GM21529 (cell line): ENCODE results near the gene CCDC93.
"Not testable (repeated sequence)": the region's sequence is repeated elsewhere in the genome, so short reads cannot be mapped to it uniquely, and the experiment has no call there.

Experiments
- ATAC-seq: cut with Tn5 transposase; IDR thresholded peaks from one replicate; pipeline ENCODE4 v1.9.1; 2021; ENCODE audit not compliant: unreplicated experiment

Gene CCDC93

DNA sequence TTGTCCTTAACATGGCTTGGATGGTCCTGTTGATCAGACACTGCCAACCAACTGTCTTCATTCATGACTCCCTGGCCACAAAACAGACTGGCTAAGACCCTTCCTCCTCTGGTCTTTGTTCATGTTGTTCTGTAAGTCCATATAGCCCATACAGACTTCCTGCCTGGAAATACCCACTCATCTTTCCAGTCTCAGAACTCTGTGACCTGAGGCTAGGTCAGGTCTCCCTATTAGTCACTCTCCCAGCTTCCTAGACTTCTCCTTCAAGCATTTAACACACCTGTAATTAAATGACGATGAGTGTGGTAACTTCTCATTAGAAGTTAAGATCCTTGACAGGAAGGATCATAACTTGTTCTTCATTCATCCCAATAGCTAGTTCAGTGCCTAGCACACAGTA lies 56.3 kb downstream of the CCDC93 start:
- no peak for ATAC-seq

- ATAC-seq: no peak
Observed at GRCh38 chr2:117956036-117956796, 57.7 kb downstream of the CCDC93 start.

DNA sequence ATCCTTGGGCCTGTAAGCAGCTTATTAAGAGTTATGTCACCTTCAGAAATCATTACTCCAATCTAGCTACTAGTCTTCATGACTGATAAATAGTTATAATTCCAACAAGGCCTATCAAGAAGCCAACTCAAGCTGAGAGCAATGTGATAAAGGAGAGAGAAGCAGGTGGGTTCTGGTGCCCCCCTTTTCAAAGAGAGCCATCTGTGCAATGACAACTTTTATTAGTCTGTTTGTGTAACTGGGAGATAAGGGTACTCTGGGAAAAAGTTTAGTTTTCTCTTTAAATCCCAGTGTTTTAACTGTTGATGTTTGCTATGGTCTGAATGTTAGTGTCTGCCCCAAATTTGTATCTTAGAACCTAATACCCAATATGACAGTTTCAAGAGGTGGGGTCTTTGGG lies 60.6 kb downstream of the CCDC93 start:
- no peak for ATAC-seq

DNA sequence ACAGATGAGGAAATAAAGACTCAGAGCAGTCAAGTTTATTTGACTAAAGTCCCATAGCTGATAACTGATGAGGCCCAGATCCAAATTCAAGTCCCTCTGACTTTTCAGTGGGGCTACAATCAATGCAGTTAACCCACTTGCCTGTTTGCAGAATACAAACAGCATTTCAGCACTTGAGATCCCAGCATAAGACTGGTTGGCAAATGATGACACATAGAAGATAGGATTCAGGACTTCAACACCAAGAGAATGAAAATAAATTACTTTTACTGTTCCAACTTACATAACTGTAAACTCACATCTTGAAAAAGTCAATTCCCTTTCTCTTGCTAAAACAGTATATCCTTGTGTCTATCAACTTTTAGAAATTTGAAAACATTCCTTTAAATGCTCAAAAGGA lies 61.2 kb downstream of the CCDC93 start:
- no peak for ATAC-seq

DNA sequence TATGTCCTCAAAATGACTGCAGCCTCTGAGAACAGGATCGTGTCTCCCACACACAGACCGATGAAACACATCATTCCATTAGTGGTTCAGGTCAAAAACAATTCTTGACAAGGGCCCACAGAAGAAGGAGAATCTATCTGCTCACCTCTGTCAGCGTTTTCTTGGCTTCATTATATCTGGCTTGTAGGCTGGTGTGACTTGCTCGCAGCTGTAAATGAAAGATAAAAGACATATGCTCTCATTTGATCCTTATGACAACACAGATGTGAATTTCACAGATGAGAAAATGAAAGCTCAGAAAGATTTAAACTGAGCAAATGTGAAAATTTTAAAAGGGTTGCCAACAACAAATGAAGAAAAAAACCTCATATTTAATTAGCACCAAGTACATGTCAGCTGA lies 61.6 kb downstream of the CCDC93 start:
- ATAC-seq: no peak

DNA sequence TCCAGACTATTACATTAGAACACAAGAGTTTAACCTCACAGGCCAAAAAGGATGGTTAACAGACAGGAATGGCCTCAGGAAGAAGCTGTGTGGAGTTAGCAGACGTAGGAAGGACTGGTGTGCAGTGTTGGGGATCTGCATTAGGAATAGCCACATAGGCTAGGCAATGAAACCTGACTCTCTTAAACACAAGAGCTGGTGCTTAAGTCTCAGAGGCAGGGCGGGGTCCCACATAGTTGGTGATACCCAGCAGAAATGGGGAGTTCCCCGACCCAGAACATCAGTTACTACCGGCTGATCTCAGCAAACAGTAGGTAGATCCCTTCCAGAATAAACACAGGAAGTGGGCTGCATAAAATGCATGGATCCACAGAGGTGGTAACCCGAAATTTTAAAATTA lies 64.1 kb downstream of the CCDC93 start:
- ATAC-seq: no peak

DNA sequence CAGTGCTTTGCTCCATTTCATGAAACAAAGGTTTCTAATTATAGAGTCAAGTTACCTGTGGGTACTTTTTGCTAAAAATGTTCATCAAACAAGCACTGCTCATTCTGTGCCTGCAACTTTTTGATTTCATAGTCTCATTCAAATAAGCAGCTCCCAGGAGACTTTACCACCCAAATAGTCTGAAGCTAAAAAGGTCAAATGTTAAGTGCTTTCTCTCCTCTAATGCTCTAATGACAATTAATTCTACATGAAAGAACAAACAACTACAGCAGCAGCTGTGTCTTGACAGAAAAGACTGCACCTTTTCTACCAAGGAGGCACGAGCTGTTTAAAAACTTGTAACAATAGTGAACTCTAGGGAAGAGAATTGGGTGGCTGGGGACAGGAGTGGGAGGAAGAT lies 65.3 kb downstream of the CCDC93 start:
- no peak for ATAC-seq

- no peak for ATAC-seq
Observed at GRCh38 chr2:117945296-117945695, 68.6 kb downstream of the CCDC93 start.

- no peak for ATAC-seq
Observed at GRCh38 chr2:117944816-117945215, 69.1 kb downstream of the CCDC93 start.

DNA sequence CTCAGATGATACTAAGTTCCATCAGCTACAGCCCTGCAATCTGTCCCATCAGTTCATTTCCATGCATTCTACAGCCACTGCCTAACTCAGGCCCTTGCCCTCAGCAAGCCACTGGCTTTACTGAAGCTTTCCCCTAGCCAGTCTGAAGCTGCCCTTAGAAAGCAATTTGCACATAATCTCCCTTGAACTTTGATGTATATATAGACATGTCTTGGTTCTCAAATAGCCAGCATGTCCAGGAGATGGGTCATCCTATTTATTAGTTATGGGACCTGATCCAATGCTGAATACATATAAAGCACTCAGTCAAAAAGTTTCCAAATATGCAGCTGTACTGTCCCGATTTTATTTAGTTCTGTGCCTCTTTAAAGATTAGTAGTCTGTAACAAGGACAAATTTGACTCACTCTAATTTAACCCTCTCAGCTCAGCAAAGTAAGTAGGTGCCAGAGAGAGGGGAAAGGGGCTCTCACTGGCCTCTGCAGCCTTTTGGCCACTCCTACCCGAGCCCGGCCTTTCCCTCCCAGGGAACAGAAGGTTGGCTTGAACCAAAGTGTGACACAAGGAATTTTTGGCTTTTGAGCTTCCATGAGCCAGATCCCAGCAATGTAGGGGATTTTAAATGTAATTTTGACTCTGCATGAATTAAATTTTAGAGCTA lies 70.7 kb downstream of the CCDC93 start:
- no peak for ATAC-seq

- ATAC-seq: no peak
Observed at GRCh38 chr2:117942551-117942950, 71.3 kb downstream of the CCDC93 start.

GRCh38 chr2:117941693-117942092 lies 72.2 kb downstream of the CCDC93 start:
- no peak for ATAC-seq

- no peak for ATAC-seq
Observed at GRCh38 chr2:117940436-117940835, 73.4 kb downstream of the CCDC93 start.

DNA sequence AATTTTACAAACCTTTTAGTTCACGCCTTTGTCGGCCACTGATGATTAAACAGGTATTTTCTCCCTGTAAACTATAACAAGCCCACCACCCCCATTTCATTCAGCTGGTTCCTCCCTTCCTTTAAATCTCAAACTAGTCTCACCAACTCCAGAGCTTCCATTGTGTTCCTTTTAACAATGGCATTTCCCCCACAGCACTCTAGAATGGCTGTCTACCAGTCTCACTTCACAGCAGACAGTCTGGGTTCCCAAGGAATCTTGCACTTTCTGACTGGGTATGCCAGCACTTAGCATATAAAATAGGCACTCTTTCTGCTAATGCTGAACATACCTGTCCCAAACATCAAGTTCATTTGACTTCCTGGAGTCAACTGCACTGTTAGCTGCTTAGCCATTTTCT lies 75.3 kb downstream of the CCDC93 start:
- ATAC-seq: no peak

DNA sequence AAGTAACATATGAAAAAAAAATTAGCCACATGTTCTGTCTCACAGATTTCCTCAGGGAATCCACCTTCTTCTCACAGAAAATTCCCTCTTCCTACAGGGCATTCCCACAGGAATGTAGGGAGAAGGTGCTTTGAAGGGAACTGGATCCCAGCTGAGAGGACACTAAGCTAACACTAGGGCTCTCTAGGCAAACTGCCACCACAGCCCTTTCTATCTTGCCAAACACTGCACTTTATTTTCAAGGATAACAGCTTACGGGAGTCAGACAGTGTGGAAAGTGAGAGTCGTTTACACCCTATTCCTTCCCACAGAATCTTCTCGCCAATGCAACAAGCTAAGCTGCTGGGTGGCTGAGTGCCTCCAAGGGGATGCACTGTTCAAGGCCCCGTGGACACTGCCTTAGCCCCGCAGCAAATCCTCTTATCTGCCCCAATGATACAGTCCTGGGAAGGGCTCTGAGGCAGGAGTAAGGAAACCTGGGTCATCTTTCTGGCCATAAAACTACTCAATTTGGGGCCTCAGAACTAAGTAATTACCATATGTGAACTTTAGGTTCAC lies 76.9 kb downstream of the CCDC93 start:
- ATAC-seq: no peak

GRCh38 chr2:117935954-117936353 lies 77.9 kb downstream of the CCDC93 start:
- no peak for ATAC-seq

- ATAC-seq: no peak
Observed at GRCh38 chr2:117935456-117935855, 78.4 kb downstream of the CCDC93 start.

DNA sequence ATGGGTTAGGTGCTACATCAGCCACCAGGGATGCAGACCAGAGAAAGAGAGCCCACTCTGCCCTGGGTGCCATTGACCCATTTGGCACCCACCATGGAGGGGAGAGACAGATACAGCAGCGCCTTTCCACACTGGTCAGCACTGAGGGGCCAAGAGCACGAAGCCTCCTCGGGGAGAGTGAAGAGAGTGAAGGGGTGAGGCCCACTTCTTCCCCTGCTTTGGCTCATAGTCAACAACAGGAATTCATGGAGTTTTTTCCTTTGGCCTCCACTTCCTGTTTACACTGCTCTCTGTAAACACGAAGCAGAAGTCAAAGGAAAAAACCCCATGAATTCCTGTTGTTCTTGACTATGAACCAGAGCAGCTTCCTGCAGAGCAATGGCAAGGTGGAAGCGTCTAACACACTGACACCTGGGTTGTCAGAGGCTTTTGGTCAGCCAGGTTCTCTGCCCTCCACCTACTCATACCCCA lies 80.0 kb downstream of the CCDC93 start:
- ATAC-seq: no peak

DNA sequence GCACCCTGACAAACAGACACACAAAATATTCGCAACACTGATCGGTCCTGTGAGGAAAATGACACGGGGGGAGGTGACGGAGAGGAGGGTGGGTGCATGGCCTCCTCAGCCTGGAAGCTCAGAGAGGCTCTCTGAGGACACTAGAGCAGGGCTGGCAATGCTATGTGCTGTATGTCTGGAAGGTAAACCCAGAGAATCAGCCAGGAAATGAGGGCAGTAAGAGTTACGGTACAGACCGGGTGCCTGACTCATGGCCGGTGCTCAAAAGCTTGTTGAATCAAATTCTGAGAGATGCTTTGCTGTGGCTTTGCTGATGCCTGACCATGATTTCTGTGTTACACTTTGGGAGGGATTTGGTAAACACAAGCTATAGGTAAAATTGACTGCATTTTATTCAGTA lies 81.9 kb downstream of the CCDC93 start:
- ATAC-seq: no peak

DNA sequence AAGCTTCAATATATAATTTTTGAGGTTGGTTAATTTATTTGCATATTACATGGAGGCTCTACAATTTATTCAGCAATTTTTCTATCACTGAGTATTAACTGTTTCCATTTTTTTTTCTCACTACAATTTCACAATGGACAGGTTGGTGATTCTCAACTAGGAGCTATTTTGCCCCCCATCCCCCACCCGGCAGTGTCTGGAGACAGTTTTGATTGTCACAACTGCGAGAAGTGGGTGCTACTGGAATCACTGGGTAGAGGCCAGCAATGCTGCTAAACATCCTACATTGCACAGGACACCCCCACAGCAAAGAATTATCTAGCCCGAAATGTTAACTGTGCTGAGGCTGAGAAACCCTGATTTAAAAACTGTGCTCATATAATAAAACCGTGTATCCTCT lies 82.6 kb downstream of the CCDC93 start:
- ATAC-seq: no peak

DNA sequence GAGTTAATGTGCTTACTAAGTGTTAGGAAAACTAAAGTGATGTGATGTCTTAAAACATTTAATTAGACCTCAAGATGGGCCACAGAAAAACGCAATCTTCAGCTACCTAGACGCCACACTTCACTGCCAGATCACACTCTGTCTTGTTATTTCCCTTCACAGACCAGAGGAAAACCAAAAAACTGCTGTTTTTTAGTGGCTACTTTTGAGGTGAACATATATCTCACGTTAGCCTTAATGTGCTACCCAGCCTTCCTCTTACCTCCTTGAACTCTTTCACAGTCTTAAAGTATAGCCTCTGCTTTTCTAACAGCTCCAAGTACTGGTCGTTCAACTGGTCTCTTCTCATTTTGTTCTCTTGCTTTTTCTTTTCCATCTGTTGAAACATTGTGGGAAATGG lies 83.1 kb downstream of the CCDC93 start:
- no peak for ATAC-seq

DNA sequence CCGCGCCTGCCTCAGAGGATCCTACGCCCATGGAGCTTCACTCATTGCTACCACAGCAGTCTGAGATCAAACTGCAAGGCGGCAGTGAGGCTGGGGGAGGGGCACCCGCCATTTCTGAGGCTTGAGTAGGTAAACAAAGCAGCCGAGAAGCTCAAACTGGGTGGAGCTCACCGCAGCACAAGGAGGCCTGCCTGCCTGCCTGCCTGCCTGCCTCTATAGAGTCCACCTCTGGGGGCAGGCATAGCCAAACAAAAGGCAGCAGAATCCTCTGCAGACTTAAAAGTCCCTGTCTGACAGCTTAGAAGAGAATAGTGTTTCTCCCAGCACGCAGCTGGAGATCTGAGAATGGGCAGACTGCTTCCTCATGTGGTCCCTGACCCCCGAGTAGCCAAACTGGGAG lies 90.4 kb downstream of the CCDC93 start:
- ATAC-seq: not testable (repeated sequence)
